Measurements from ENCODE around the gene EPHA3.

DNA sequence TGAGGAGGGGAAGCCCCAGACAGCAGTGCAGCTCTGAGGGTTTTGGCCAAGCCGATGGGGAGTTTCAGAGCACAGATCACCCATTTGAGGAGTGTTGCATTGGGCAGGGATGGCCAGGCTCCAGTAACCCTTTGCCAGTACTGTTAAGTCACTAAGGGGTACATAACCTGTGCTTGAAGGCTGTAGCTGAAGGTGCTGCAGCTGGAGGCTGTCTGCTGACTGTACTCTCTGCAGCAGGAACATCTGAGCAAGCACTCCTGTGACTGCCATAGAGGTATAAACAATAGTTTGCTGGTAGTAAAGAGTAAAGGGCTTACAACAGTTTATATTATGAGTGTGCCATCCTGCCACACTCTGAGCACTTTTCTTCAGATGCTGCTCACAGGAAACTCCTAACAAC, 297.8 kb downstream of the EPHA3 start:
- no peak for TF ChIP-seq POLR2A (IDR thresholded peaks at IDR 0.05; ENCODE audit: low read length)
- TF ChIP-seq, protein P1, sequence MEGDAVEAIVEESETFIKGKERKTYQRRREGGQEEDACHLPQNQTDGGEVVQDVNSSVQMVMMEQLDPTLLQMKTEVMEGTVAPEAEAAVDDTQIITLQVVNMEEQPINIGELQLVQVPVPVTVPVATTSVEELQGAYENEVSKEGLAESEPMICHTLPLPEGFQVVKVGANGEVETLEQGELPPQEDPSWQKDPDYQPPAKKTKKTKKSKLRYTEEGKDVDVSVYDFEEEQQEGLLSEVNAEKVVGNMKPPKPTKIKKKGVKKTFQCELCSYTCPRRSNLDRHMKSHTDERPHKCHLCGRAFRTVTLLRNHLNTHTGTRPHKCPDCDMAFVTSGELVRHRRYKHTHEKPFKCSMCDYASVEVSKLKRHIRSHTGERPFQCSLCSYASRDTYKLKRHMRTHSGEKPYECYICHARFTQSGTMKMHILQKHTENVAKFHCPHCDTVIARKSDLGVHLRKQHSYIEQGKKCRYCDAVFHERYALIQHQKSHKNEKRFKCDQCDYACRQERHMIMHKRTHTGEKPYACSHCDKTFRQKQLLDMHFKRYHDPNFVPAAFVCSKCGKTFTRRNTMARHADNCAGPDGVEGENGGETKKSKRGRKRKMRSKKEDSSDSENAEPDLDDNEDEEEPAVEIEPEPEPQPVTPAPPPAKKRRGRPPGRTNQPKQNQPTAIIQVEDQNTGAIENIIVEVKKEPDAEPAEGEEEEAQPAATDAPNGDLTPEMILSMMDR (IDR thresholded peaks at IDR 0.05) = no peak
- TF ChIP-seq SMC3 (IDR thresholded peaks at IDR 0.05) = no peak
- TF ChIP-seq CHD4 (IDR thresholded peaks at IDR 0.05; ENCODE audit: borderline replicate concordance) = no peak
- TF ChIP-seq ESRRA (IDR thresholded peaks at IDR 0.05; ENCODE audit: borderline replicate concordance, low read length) = no peak
- TF ChIP-seq, protein P2, sequence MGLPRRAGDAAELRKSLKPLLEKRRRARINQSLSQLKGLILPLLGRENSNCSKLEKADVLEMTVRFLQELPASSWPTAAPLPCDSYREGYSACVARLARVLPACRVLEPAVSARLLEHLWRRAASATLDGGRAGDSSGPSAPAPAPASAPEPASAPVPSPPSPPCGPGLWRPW (IDR thresholded peaks at IDR 0.05) = no peak

Measured in A549 (cell line).